Measurements from ENCODE around the gene ACO1. TPM values are rescaled to one million over a fixed set of nuclear protein-coding genes. Genes with fewer than 3 reads are reported as not detected.

Gene ACO1
- total and polyA plus RNA-seq, 4 donors = 12.5 to 47.1 (median 21.9) TPM

DNA sequence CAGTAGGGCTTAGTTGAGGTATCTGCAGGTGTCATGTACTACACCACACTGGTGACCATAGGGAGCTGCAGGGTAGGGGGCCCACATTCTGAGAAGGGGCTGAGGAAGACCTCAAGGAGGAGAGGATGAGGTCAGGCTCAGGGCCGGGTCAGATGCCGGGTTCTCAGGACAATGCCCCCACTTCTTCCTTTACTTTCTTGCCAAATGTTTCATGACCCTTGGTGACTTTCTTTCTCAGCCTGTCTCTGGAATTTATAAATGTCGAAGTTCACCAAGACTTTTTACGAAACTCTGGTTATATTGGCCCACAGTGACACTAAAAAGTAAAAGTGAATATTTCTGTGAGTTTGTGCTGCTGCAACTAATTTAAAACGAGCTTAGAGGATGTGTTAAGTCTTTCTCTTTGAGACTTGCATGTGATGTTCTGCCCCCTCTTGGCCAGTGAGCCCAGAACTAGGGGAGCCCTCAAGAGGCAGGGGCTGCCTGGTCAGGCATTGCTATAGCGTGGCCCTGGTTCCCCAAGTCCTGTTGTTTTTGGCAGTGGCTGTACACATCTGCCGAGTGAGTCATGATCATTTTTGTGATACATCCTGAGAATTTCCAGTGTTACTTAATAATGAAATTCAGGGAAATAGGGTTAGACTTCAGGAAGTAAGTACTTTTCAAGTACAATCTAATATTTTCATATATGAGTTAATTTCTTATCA, 11.2 kb downstream of the ACO1 start:
- DNase-seq (peak in 1 of 3 donors; percentile 2), ATAC-seq (ENCODE audit: insufficient read depth, low FRiP score) (peak; percentile 62)
- Histone ChIP-seq H3K9ac (ENCODE audit: insufficient read depth in 1 of 2, low read length in 2 of 2) (no peak overlapping the region), H3K4me3 (no peak overlapping the region), H3K36me3 (ENCODE audit: control insufficient read depth in 4 of 4, insufficient read depth in 4 of 4, low read length in 4 of 4) (peaks cover 0 to 3% (median 0%) of the 10 kb centered on the region in 4 donors), H3K4me1 (ENCODE audit: control insufficient read depth in 5 of 5, insufficient read depth in 5 of 5, low read length in 5 of 5) (peaks cover 0 to 3% (median 0%) of the 10 kb centered on the region in 5 donors), H3K9me3 (ENCODE audit: control insufficient read depth in 4 of 4, insufficient read depth in 3 of 4, low read length in 3 of 4) (no peaks in the 10 kb centered on the region), H3K27ac (ENCODE audit: low read depth in 1 of 2, low read length in 1 of 2) (no peak overlapping the region), H3K27me3 (ENCODE audit: control insufficient read depth in 3 of 3, insufficient read depth in 3 of 3, low read length in 2 of 3) (no peaks in the 10 kb centered on the region)
- WGBS, 2 donors = 61 to 72% methylated on average over 7 of the region's 7 CpGs
- TF ChIP-seq, protein P1, sequence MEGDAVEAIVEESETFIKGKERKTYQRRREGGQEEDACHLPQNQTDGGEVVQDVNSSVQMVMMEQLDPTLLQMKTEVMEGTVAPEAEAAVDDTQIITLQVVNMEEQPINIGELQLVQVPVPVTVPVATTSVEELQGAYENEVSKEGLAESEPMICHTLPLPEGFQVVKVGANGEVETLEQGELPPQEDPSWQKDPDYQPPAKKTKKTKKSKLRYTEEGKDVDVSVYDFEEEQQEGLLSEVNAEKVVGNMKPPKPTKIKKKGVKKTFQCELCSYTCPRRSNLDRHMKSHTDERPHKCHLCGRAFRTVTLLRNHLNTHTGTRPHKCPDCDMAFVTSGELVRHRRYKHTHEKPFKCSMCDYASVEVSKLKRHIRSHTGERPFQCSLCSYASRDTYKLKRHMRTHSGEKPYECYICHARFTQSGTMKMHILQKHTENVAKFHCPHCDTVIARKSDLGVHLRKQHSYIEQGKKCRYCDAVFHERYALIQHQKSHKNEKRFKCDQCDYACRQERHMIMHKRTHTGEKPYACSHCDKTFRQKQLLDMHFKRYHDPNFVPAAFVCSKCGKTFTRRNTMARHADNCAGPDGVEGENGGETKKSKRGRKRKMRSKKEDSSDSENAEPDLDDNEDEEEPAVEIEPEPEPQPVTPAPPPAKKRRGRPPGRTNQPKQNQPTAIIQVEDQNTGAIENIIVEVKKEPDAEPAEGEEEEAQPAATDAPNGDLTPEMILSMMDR (IDR thresholded peaks at IDR 0.05; ENCODE audit: control extremely low read depth, extremely low read depth) = no peak

DNA sequence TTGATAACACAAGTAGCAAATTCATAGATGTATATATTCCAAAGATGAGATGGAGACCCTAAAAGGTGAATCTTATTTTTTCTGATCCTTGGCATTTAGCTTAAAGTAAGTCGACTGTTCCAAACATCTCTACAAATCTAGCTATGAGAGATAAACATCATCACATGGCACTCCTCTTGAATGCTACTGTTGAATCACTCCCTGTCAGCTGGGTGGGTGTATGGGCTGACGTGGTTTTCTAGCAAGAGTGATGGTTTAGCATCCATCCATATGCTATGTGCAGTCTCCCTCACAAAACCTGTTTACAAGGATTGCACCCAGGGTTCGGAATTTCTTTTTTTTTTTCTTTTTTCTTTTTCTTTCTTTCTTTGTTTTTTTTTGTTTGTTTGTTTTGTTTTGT, 13.8 kb downstream of the ACO1 start:
- no peak overlapping the region for H3K9ac ChIP-seq (ENCODE audit: insufficient read depth in 1 of 2, low read length in 2 of 2)
- WGBS, 2 donors = 86% methylated on average over 3 of the region's 3 CpGs
- H3K27ac ChIP-seq (ENCODE audit: low read depth in 1 of 2, low read length in 1 of 2) = no peak overlapping the region
- no peak for DNase-seq
- no peak for ATAC-seq (ENCODE audit: insufficient read depth, low FRiP score)
- H3K36me3 ChIP-seq (ENCODE audit: control insufficient read depth in 4 of 4, insufficient read depth in 4 of 4, low read length in 4 of 4) = no peaks in the 10 kb centered on the region
- TF ChIP-seq, protein P1 (IDR thresholded peaks at IDR 0.05; ENCODE audit: control extremely low read depth, extremely low read depth) = no peak
- peaks cover 0 to 11% (median 1%) of the 10 kb centered on the region in 5 donors for H3K4me1 ChIP-seq (ENCODE audit: control insufficient read depth in 5 of 5, insufficient read depth in 5 of 5, low read length in 5 of 5)
- peaks cover 0 to 1% (median 0%) of the 10 kb centered on the region in 4 donors for H3K9me3 ChIP-seq (ENCODE audit: control insufficient read depth in 4 of 4, insufficient read depth in 3 of 4, low read length in 3 of 4)
- no peaks in the 10 kb centered on the region for H3K27me3 ChIP-seq (ENCODE audit: control insufficient read depth in 3 of 3, insufficient read depth in 3 of 3, low read length in 2 of 3)
- no peak overlapping the region for H3K4me3 ChIP-seq

DNA sequence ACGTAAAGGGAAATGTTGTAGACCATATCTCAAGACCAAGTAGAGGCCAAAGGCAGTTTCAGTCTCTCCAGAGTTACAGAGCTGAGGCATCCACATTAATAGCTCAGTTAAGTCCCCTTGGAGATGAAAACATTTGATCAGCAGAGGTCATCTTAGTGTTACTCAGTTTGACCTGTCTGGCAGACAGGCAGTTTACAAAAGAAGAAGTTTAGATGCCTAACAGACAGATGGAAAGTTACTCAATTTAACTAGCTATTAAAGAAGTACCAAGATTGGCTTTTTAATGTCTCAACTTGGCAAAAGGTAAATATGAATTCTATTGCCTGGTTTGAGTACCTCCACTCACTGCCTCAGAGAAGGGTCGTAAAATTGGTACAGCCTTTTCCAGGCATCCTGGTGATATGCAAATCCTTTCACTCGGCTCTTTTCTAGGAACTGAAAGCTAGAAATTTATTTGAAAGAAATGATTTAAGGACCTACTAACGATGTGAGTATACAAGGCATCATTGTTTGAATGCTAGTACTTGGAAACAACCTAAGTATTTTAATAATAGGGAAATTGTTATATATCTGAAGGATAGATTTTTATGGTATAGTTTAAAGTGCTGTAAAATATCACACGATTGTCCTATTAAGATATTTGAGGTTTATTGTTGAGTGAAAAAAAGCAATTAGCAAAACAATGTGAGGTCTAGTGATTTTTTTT, 14.8 kb downstream of the ACO1 start:
- H3K36me3 ChIP-seq (ENCODE audit: control insufficient read depth in 4 of 4, insufficient read depth in 4 of 4, low read length in 4 of 4) = no peaks in the 10 kb centered on the region
- H3K9ac ChIP-seq (ENCODE audit: insufficient read depth in 1 of 2, low read length in 2 of 2) = no peak overlapping the region
- H3K4me1 ChIP-seq (ENCODE audit: control insufficient read depth in 5 of 5, insufficient read depth in 5 of 5, low read length in 5 of 5) = peaks cover 0 to 12% (median 1%) of the 10 kb centered on the region in 5 donors
- ATAC-seq (ENCODE audit: insufficient read depth, low FRiP score) = no peak
- TF ChIP-seq, protein P1 (IDR thresholded peaks at IDR 0.05; ENCODE audit: control extremely low read depth, extremely low read depth) = no peak
- H3K9me3 ChIP-seq (ENCODE audit: control insufficient read depth in 4 of 4, insufficient read depth in 3 of 4, low read length in 3 of 4) = peaks cover 0 to 1% (median 0%) of the 10 kb centered on the region in 4 donors
- WGBS, 2 donors = 75% methylated on average over 5 of the region's 5 CpGs
- no peak overlapping the region for H3K27ac ChIP-seq (ENCODE audit: low read depth in 1 of 2, low read length in 1 of 2)
- H3K27me3 ChIP-seq (ENCODE audit: control insufficient read depth in 3 of 3, insufficient read depth in 3 of 3, low read length in 2 of 3) = no peaks in the 10 kb centered on the region
- no peak for DNase-seq
- H3K4me3 ChIP-seq = no peak overlapping the region

Measured in lung (tissue), 12 donors.